Esophagus muscularis mucosa (tissue), 3 donors: ENCODE data around the gene LYPD6B.

ENCODE experiments used
- CTCF ChIP-seq, 3 experiments: fragments of 200-600 bp in 2 of 3; fragments of 450-650 bp in 1 of 3; sonication (generic) in 2 of 3; IDR thresholded peaks; one replicate each; pipeline ENCODE4 v1.5.1; 2017 to 2019; ENCODE audit warnings: antibody characterized with exemption in 3 of 3, mild to moderate bottlenecking in 2 of 3, moderate library complexity in 1 of 3
- POLR2A ChIP-seq: fragments of 450-650 bp; IDR thresholded peaks from one replicate; pipeline ENCODE4 v1.6.1; 2017; ENCODE audit warnings: antibody characterized with exemption, moderate library complexity, mild to moderate bottlenecking, low read depth

- TF ChIP-seq CTCF (IDR thresholded peaks at IDR 0.05) = no peak
- TF ChIP-seq POLR2A = no peak
These were observed 123.2 kb downstream of the LYPD6B start for GRCh38 chr2:149161481-149162225.
